Osteoblast (primary cell): ENCODE results near the gene TBC1D4. TPM values are rescaled to one million over a fixed set of nuclear protein-coding genes. Genes with fewer than 3 reads are reported as not detected.

Experiments
- DNase-seq: peaks from one replicate; pipeline ENCODE4 v3.0.0; 2011; ENCODE audit warnings: low spot score, mixed read lengths; ENCODE audit not compliant: insufficient read length; ENCODE audit errors: missing footprints
- H2AFZ ChIP-seq: 2 replicates; pipeline ENCODE4 v1.6.0; 2011; ENCODE audit warnings: mild to moderate bottlenecking, low read length
- H3K27ac ChIP-seq: 2 replicates; pipeline ENCODE4 v1.5.1; 2011; ENCODE audit warnings: mild to moderate bottlenecking, low read depth, low read length, moderate library complexity
- H3K27me3 ChIP-seq: 2 replicates; pipeline ENCODE4 v1.6.0; 2012; ENCODE audit warnings: mild to moderate bottlenecking, control low read depth, inconsistent platforms, low read length, moderate library complexity; ENCODE audit not compliant: insufficient read depth
- H3K36me3 ChIP-seq: 2 replicates; pipeline ENCODE4 v1.5.1; 2011; ENCODE audit warnings: mild to moderate bottlenecking, low read length, control low read depth, moderate library complexity; ENCODE audit not compliant: insufficient read depth
- H3K4me1 ChIP-seq: 2 replicates; pipeline ENCODE4 v1.5.1; 2011; ENCODE audit warnings: mild to moderate bottlenecking, low read length, control low read depth, moderate library complexity; ENCODE audit not compliant: insufficient read depth
- H3K4me2 ChIP-seq: 2 replicates; pipeline ENCODE4 v1.6.0; 2011; ENCODE audit warnings: mild to moderate bottlenecking, low read length; ENCODE audit not compliant: insufficient read depth
- H3K4me3 ChIP-seq: fragments of 200-600 bp; sonication (generic); 3 replicates; pipeline ENCODE4 v1.5.1; 2012; ENCODE audit warnings: mild to moderate bottlenecking, low read length, inconsistent platforms; ENCODE audit not compliant: insufficient read depth
- H3K79me2 ChIP-seq: 2 replicates; pipeline ENCODE4 v1.6.0; 2012; ENCODE audit warnings: mild to moderate bottlenecking, low read length, control low read depth, inconsistent platforms; ENCODE audit not compliant: insufficient read depth
- H3K9me3 ChIP-seq: 2 replicates; pipeline ENCODE4 v1.5.1; 2011; ENCODE audit warnings: low read depth, low read length, control low read depth
- H4K20me1 ChIP-seq: 2 replicates; pipeline ENCODE4 v1.6.0; 2012; ENCODE audit warnings: mild to moderate bottlenecking, low read length, control low read depth; ENCODE audit not compliant: insufficient read depth
- total RNA-seq: library from RNA; depleted of rRNA; stranded (reverse); fragments of >200 nt; gene quantifications from 2 replicates; pipeline ENCODE4 v1.2.3, GENCODE V29; 2012
- TF ChIP-seq, protein P1 (sequence below): IDR thresholded peaks from 2 replicates; pipeline ENCODE4 v1.5.1; 2011; ENCODE audit warnings: mild to moderate bottlenecking, low read depth, low read length, moderate library complexity; ENCODE audit errors: extremely low read depth

Gene TBC1D4
- total RNA-seq, 1 donor, result 19.5 TPM

DNA sequence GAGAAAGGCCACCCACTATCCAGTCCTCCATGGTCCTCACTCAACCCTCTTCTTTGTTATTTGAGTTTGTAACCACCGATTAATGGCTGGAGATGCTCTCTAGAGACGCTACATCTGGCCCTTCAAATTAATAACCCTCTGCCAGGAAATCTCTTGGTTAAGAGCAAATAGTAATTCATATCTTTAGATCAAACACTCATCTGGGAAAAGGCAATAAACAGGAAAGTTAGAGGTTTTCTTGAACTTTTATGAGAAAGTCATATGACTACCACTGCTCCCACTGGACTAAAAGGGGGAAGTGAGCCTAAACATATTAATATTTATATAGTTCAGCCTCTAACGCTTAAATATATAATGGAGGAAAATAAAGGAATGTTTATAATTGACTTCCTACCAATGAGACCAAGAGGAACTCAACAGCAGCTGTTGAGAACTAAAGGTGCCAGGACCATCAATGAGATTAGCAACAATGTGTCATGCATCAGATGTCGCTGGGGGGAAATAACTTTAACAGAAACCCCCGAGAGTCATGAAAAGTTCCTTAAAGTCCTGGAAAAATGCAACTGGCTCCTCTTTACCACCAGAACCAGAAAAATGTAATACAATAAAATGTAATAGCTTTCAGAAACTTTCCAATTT, 2.7 kb downstream of the TBC1D4 start:
- DNase-seq, result no peak

DNA sequence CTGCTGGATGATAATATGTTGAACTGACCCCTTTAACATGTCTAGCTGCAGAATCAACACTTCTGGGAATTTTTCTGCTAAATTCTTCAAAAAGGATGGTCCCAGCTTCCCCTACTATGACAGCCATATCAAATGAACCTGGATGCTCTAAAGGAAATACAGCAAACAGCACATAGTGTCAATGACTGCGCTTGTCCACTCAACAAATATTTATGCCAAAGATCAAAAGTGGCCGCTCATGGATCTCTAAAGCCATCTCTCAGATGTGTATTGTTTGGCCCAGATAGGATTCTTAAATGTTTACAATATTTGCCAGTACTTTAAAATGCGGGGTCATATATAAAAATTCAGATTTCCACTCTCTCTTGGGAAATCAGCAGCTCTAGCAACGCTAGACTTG, 3.3 kb downstream of the TBC1D4 start:
- Histone ChIP-seq H3K4me2 (no peak overlapping the region), H3K36me3 (no peaks in the 10 kb centered on the region), H3K4me3 (no peak overlapping the region), H3K79me2 (peaks cover 55% of the 10 kb centered on the region), H3K4me1 (peaks cover 17% of the 10 kb centered on the region), H4K20me1 (peaks cover 25% of the 10 kb centered on the region), H3K27ac (no peak overlapping the region), H3K27me3 (no peaks in the 10 kb centered on the region), H2AFZ (no peak overlapping the region), H3K9me3 (no peaks in the 10 kb centered on the region)
- TF ChIP-seq, protein P1, sequence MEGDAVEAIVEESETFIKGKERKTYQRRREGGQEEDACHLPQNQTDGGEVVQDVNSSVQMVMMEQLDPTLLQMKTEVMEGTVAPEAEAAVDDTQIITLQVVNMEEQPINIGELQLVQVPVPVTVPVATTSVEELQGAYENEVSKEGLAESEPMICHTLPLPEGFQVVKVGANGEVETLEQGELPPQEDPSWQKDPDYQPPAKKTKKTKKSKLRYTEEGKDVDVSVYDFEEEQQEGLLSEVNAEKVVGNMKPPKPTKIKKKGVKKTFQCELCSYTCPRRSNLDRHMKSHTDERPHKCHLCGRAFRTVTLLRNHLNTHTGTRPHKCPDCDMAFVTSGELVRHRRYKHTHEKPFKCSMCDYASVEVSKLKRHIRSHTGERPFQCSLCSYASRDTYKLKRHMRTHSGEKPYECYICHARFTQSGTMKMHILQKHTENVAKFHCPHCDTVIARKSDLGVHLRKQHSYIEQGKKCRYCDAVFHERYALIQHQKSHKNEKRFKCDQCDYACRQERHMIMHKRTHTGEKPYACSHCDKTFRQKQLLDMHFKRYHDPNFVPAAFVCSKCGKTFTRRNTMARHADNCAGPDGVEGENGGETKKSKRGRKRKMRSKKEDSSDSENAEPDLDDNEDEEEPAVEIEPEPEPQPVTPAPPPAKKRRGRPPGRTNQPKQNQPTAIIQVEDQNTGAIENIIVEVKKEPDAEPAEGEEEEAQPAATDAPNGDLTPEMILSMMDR, result no peak
- no peak for DNase-seq

More for the DNA sequence above, 2.7 kb downstream of the TBC1D4 start:
- peak overlapping the region; percentile 97 for H3K4me2 ChIP-seq
- H2AFZ ChIP-seq, result no peak overlapping the region
- no peak overlapping the region for H3K27ac ChIP-seq
- H3K9me3 ChIP-seq, result no peaks in the 10 kb centered on the region
- TF ChIP-seq, protein P1, result no peak
- H3K79me2 ChIP-seq, result peaks cover 55% of the 10 kb centered on the region
- peak overlapping the region; percentile 86 for H3K4me3 ChIP-seq
- H3K27me3 ChIP-seq, result no peaks in the 10 kb centered on the region
- H3K36me3 ChIP-seq, result no peaks in the 10 kb centered on the region
- H4K20me1 ChIP-seq, result peaks cover 25% of the 10 kb centered on the region
- H3K4me1 ChIP-seq, result peaks cover 17% of the 10 kb centered on the region

DNA sequence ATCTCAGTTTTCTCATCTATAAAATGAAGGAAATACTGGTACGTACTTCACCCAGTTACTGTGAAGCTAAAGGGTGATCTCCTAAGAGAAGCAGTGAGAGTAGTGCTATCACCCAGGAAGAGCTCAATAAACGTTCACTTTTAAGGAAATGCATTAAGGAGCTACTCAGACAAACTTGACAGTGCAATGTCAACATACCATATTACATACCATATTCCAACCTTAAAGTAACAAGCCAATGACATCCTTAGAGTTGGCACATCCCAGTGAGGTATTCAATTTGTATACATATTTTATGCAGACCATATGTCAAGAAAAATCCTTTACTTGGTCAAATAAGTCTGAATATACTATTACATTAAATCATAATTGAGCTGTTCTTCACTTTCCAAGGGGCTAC, 7.0 kb downstream of the TBC1D4 start:
- DNase-seq, result peak; percentile 55
- Histone ChIP-seq H3K27me3 (no peaks in the 10 kb centered on the region), H3K36me3 (no peaks in the 10 kb centered on the region), H2AFZ (no peak overlapping the region), H3K4me2 (no peak overlapping the region), H3K27ac (no peak overlapping the region), H3K4me3 (no peak overlapping the region), H3K79me2 (peaks cover 52% of the 10 kb centered on the region), H3K9me3 (no peaks in the 10 kb centered on the region), H4K20me1 (peaks cover 18% of the 10 kb centered on the region), H3K4me1 (peaks cover 12% of the 10 kb centered on the region)
- TF ChIP-seq, protein P1, result no peak

DNA sequence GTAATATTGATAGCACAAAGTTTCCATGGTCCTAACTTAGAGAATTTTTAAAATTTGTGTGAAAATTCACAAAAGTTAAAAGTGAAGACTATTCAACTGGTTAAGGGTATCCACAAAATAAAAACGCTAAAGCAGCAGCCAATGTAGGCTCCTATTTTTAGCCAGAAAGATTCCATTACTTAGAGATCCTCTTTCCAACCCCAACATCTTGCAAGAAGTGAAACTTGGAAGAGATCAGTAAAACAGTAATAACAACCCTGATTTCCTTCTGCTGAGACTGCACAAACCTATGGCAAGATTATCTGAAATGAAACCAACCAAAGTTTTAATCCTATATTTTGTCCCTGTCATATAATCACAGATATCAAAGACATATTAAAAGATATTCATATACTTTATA, 8.5 kb downstream of the TBC1D4 start:
- Histone ChIP-seq H3K4me2 (peak overlapping the region; percentile 43), H3K4me1 (peaks cover 3% of the 10 kb centered on the region), H3K79me2 (peaks cover 49% of the 10 kb centered on the region), H2AFZ (no peak overlapping the region), H3K27ac (no peak overlapping the region), H3K9me3 (no peaks in the 10 kb centered on the region), H3K27me3 (no peaks in the 10 kb centered on the region), H3K36me3 (no peaks in the 10 kb centered on the region), H3K4me3 (no peak overlapping the region), H4K20me1 (peaks cover 7% of the 10 kb centered on the region)
- DNase-seq, result peak; percentile 74
- TF ChIP-seq, protein P1, result no peak
